ENCODE results near the gene SYPL1. TPM values are rescaled to one million over a fixed set of nuclear protein-coding genes. Genes with fewer than 3 reads are reported as not detected.

SYPL1 gene
- polyA plus RNA-seq (2012; ENCODE audit: insufficient read depth, insufficient read length, low read depth) = 33.1 TPM

GRCh38 chr7:106112118-106112971 lies at the start of gene SYPL1:
Gene SYPL1 (minus strand): TSS chr7:106112312. CDS start chr7:106112208, 104 bp downstream.
- TF ChIP-seq CTCF (IDR thresholded peaks at IDR 0.05; ENCODE audit: low read depth, low read length) = no peak
- Histone ChIP-seq H3K27me3 (no peaks in the 10 kb centered on the region), H3K4me3 (ENCODE audit: low read depth, low read length) (peak within 1 kb of the TSS; percentile 91), H3K9me3 (no peaks in the 10 kb centered on the region), H3K4me1 (0 out of 2 replicates have a peak, but pooled peaks cover 2% of the 10 kb centered on the region), H3K36me3 (no peaks in the 10 kb centered on the region)
- DNase-seq = peak; percentile 96

GRCh38 chr7:106155027-106155426 lies 42.9 kb upstream of the SYPL1 start:
- no peak for DNase-seq
- Histone ChIP-seq H3K27me3 (peaks cover 3% of the 10 kb centered on the region; the same call in 1 of the 2 replicates), H3K4me3 (ENCODE audit: low read depth, low read length) (no peak overlapping the region), H3K36me3 (no peaks in the 10 kb centered on the region), H3K9me3 (no peaks in the 10 kb centered on the region), H3K4me1 (no peaks in the 10 kb centered on the region)
- no peak for TF ChIP-seq CTCF (IDR thresholded peaks at IDR 0.05; ENCODE audit: low read depth, low read length)

- peak; percentile 98 for TF ChIP-seq CTCF (IDR thresholded peaks at IDR 0.05; ENCODE audit: low read depth, low read length)
- Histone ChIP-seq H3K36me3 (no peaks in the 10 kb centered on the region), H3K4me3 (ENCODE audit: low read depth, low read length) (no peak overlapping the region), H3K4me1 (no peaks in the 10 kb centered on the region), H3K27me3 (peaks cover 3% of the 10 kb centered on the region; the same call in 1 of the 2 replicates), H3K9me3 (no peaks in the 10 kb centered on the region)
- DNase-seq = peak; percentile 81
Observed at GRCh38 chr7:106153891-106154449, 41.9 kb upstream of the SYPL1 start.

- H3K27me3 ChIP-seq = peaks cover 3% of the 10 kb centered on the region; the same call in 1 of the 2 replicates
- DNase-seq = no peak
- no peaks in the 10 kb centered on the region for H3K9me3 ChIP-seq
- H3K4me3 ChIP-seq (ENCODE audit: low read depth, low read length) = no peak overlapping the region
- no peaks in the 10 kb centered on the region for H3K4me1 ChIP-seq
- no peak for TF ChIP-seq CTCF (IDR thresholded peaks at IDR 0.05; ENCODE audit: low read depth, low read length)
- H3K36me3 ChIP-seq = no peaks in the 10 kb centered on the region
Observed at GRCh38 chr7:106152313-106152665, 40.2 kb upstream of the SYPL1 start.

GRCh38 chr7:106151459-106152312 lies 39.6 kb upstream of the SYPL1 start:
- peaks cover 3% of the 10 kb centered on the region; the same call in 1 of the 2 replicates for H3K27me3 ChIP-seq
- no peak overlapping the region for H3K4me3 ChIP-seq (ENCODE audit: low read depth, low read length)
- TF ChIP-seq CTCF (IDR thresholded peaks at IDR 0.05; ENCODE audit: low read depth, low read length) = no peak
- H3K36me3 ChIP-seq = no peaks in the 10 kb centered on the region
- no peak for DNase-seq
- H3K4me1 ChIP-seq = no peaks in the 10 kb centered on the region
- no peaks in the 10 kb centered on the region for H3K9me3 ChIP-seq
